OCI-M2 (cell line): ENCODE data around the gene STAM.

Experiments used
- DNase-seq: peaks from one replicate; lab custom pipeline; 2025; ENCODE audit not compliant: unreplicated experiment; lab: John Stamatoyannopoulos, UW

The STAM gene

GRCh38 chr10:17645621-17646345, 1.8 kb downstream of the STAM start:
- no peak for DNase-seq

GRCh38 chr10:17647326-17647725, 3.4 kb downstream of the STAM start:
- no peak for DNase-seq

GRCh38 chr10:17648243-17649035, 4.5 kb downstream of the STAM start:
- DNase-seq, result no peak

GRCh38 chr10:17649052-17649451, 5.1 kb downstream of the STAM start:
- no peak for DNase-seq

- DNase-seq, result no peak
Measured at GRCh38 chr10:17649836-17650235, 5.9 kb downstream of the STAM start.

- DNase-seq, result no peak
Measured at GRCh38 chr10:17650416-17650815, 6.5 kb downstream of the STAM start.

- no peak for DNase-seq
Measured at GRCh38 chr10:17651896-17652295, 7.9 kb downstream of the STAM start.

GRCh38 chr10:17652585-17652984, 8.6 kb downstream of the STAM start:
- DNase-seq, result no peak

- no peak for DNase-seq
Measured at GRCh38 chr10:17655009-17655408, 11.1 kb downstream of the STAM start.

- DNase-seq, result no peak
Measured at GRCh38 chr10:17655567-17656146, 11.7 kb downstream of the STAM start.

GRCh38 chr10:17657103-17657500, 13.2 kb downstream of the STAM start:
- DNase-seq, result no peak

- no peak for DNase-seq
Measured at GRCh38 chr10:17659365-17659764, 15.4 kb downstream of the STAM start.

- no peak for DNase-seq
Measured at GRCh38 chr10:17660921-17661320, 17.0 kb downstream of the STAM start.

- DNase-seq, result no peak
Measured at GRCh38 chr10:17661510-17661909, 17.6 kb downstream of the STAM start.

GRCh38 chr10:17662193-17663138, 18.5 kb downstream of the STAM start:
- peak; percentile 95 for DNase-seq

GRCh38 chr10:17663450-17663849, 19.5 kb downstream of the STAM start:
- DNase-seq, result no peak

- no peak for DNase-seq
Measured at GRCh38 chr10:17665747-17666146, 21.8 kb downstream of the STAM start.

- no peak for DNase-seq
Measured at GRCh38 chr10:17668435-17669184, 24.7 kb downstream of the STAM start.

GRCh38 chr10:17669185-17669872, 25.4 kb downstream of the STAM start:
- no peak for DNase-seq

GRCh38 chr10:17671307-17671706, 27.4 kb downstream of the STAM start:
- DNase-seq, result no peak
